GM23338 (cell line): Measurements from ENCODE around the gene OR2H1. TPM values are rescaled to one million over a fixed set of nuclear protein-coding genes. Genes with fewer than 3 reads are reported as not detected.

Experiments used
- polyA plus RNA-seq: library from polyadenylated mRNA; unstranded; fragments of >200 nt; fragmentation: Nextera tagmentation; extraction: Ambion mirVana; gene quantifications from 2 replicates; pipeline ENCODE4 v1.2.1, GENCODE V29; 2016
- total RNA-seq: library from RNA; depleted of rRNA; stranded (reverse); fragments of >200 nt; shearing (Covaris generic); gene quantifications from 2 replicates; pipeline ENCODE4 v1.2.3, GENCODE V29; 2014; rRNA removed

OR2H1 gene
- total and polyA plus RNA-seq, 2 experiments from 2014 or later = not detected

Other genes with a start within 250 kb of the OR2H1 start
- gene OR14J1, start 155.5 kb upstream of the OR2H1 start, total RNA-seq = not detected in 2 replicates
- not detected in 2 replicates for gene OR14J1, start 155.5 kb upstream of the OR2H1 start, polyA plus RNA-seq
- gene OR5V1, start 88.3 kb upstream of the OR2H1 start, total RNA-seq = not detected in 2 replicates
- not detected in 2 replicates for gene OR5V1, start 88.3 kb upstream of the OR2H1 start, polyA plus RNA-seq
- not detected in 2 replicates for gene OR12D3, start 81.9 kb upstream of the OR2H1 start, total RNA-seq
- not detected in 2 replicates for gene OR12D3, start 81.9 kb upstream of the OR2H1 start, polyA plus RNA-seq
- gene OR12D2, start 61.5 kb upstream of the OR2H1 start, total RNA-seq = not detected in 2 replicates
- not detected in 2 replicates for gene OR12D2, start 61.5 kb upstream of the OR2H1 start, polyA plus RNA-seq
- gene OR12D1, start 42.2 kb upstream of the OR2H1 start, total RNA-seq = not detected in 2 replicates
- not detected in 2 replicates for gene OR12D1, start 42.2 kb upstream of the OR2H1 start, polyA plus RNA-seq
- not detected in 2 replicates for gene OR10C1, start 17.8 kb upstream of the OR2H1 start, total RNA-seq
- not detected in 2 replicates for gene OR10C1, start 17.8 kb upstream of the OR2H1 start, polyA plus RNA-seq
- gene OR11A1, start 84 bp upstream of the OR2H1 start, total RNA-seq = not detected in 2 replicates
- not detected in 2 replicates for gene OR11A1, start 84 bp upstream of the OR2H1 start, polyA plus RNA-seq
- not detected in 2 replicates for gene MAS1L, start 30.8 kb downstream of the OR2H1 start, total RNA-seq
- not detected in 2 replicates for gene MAS1L, start 30.8 kb downstream of the OR2H1 start, polyA plus RNA-seq
- not detected in 2 replicates for gene UBD, start 102.6 kb downstream of the OR2H1 start, total RNA-seq
- not detected in 2 replicates for gene UBD, start 102.6 kb downstream of the OR2H1 start, polyA plus RNA-seq
- gene OR2H2, start 128.0 kb downstream of the OR2H1 start, total RNA-seq = not detected in 2 replicates
- 0.83 and 0.86 TPM in 2 replicates for gene OR2H2, start 128.0 kb downstream of the OR2H1 start, polyA plus RNA-seq
- 50.2 and 78.9 TPM in 2 replicates for gene GABBR1, start 176.0 kb downstream of the OR2H1 start, total RNA-seq
- 36.6 and 42.8 TPM in 2 replicates for gene GABBR1, start 176.0 kb downstream of the OR2H1 start, polyA plus RNA-seq
- 0.74 and 2.5 TPM in 2 replicates for gene MOG, start 199.9 kb downstream of the OR2H1 start, total RNA-seq
- 0.49 and 0.55 TPM in 2 replicates for gene MOG, start 199.9 kb downstream of the OR2H1 start, polyA plus RNA-seq
- gene ZFP57, start 224.0 kb downstream of the OR2H1 start, total RNA-seq = 0.59 and 2.8 TPM in 2 replicates
- 0.84 and 1.3 TPM in 2 replicates for gene ZFP57, start 224.0 kb downstream of the OR2H1 start, polyA plus RNA-seq